HG02973 (cell line): ENCODE data around the gene ADAMTS12.
"Not testable (repeated sequence)": the region's sequence is repeated elsewhere in the genome, so short reads cannot be mapped to it uniquely, and the experiment has no call there.

ENCODE experiments used
- ATAC-seq: cut with Tn5 transposase; IDR thresholded peaks from one replicate; pipeline ENCODE4 v1.9.1; 2021; ENCODE audit warnings: moderate library complexity; ENCODE audit not compliant: unreplicated experiment

ADAMTS12 gene

DNA sequence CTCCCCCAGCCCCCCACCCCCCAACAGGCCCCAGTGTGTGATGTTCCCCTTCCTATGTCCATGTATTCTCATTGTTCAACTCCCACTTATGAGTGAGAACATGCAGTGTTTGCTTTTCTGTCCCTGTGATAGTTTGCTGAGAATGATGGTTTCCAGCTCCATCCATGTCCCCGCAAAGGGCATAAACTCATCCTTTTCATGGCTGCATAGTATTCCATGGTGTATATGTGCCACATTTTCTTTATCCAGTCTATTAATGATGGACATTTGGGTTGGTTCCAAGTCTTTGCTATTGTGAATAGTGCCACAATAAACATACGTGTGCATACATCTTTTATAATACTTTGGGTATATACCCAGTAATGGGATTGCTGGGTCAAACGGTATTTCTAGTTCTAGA lies 23.1 kb upstream of the ADAMTS12 start:
- not testable (repeated sequence) for ATAC-seq

DNA sequence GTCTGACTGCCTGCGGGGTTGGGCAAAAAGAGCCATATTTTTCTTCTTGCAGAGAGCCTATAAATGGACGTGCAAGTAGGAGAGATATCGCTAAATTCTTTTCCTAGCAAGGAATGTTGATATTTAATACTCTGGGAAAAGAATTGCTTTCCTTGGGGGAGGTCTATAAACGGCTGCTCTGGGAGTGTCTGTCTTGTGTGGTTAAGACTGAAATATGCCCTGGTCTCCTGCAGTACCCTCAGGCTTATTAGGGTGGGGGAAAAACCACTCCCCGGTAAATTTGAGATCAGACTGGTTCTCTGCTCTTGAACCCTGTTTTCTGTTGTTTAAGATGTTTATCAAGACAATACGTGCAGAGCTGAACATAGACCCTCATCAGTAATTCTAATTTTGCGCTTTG lies 14.5 kb upstream of the ADAMTS12 start:
- ATAC-seq = not testable (repeated sequence)

DNA sequence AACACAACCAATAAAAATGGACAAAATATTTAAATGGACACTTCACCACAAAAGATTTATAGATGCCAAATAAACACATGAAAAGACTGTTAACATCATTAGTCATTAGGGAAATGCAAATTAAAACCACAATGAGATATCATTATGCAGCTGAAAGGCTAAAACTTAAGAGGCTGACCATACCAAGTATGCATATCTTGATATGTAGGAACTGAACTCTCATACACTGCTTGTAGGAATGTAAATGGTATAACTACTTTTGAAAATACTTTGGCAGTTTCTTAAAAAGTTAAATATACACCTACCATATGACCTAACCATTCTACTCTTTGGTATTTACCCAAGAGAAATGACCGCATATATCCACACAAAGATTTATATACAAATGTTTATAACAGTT lies 13.6 kb upstream of the ADAMTS12 start:
- no peak for ATAC-seq

DNA sequence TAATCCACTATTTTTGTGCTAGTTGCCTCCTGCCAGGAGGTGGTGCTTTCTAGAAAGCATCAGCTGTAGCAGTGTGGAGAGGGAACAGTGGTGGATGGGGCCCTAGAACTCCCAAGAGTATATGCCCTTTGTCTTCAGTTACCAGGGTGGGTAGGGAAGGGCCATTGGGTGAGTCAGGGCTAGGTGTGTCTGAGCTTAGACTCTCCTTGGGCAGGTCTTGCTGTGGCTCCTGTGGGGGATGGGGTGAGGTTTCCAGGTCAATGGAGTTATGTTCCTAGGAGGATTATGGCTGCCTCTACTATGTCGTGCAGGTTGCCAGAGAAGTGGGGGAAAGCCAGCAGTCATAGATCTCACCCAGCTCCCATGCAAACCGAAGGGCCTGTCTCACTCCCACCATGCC lies 11.3 kb upstream of the ADAMTS12 start:
- ATAC-seq = no peak

DNA sequence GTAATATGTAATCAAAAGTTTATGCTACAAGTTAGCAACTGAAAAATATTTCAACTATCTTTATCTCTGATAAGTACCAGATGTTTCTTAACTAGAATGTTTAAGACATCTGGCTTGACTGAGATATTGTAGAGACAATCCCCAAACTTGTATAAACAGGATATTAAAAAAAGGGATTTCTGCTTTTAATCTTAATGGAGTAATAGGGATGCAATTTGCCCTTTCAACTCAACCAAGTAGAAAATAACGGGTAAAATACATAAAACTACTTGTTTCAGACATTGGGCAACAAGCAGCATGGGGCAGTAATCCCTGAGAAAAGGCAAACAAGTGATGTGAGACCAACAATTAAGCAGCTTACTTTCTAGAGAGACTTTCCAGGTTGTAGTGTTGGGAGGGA lies 9.4 kb upstream of the ADAMTS12 start:
- no peak for ATAC-seq

DNA sequence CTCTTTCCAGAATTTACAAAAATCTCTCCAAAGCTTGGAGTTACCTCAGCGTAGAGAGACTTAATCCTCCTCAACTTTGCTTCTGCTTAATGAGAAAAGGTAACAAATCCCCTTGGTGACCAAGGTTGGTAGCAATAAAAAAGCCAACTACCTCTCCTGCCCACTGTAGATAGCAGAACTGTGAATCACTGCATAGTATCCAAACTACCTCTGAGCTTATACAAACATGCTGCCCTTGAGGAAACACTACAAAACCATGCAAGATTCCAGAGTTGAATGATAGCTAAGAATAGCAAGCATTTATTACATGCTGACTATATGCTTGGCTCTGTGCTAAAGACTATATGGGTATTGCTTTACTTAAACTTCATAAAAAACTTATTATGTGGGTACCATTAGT lies 2.8 kb upstream of the ADAMTS12 start:
- no peak for ATAC-seq

DNA sequence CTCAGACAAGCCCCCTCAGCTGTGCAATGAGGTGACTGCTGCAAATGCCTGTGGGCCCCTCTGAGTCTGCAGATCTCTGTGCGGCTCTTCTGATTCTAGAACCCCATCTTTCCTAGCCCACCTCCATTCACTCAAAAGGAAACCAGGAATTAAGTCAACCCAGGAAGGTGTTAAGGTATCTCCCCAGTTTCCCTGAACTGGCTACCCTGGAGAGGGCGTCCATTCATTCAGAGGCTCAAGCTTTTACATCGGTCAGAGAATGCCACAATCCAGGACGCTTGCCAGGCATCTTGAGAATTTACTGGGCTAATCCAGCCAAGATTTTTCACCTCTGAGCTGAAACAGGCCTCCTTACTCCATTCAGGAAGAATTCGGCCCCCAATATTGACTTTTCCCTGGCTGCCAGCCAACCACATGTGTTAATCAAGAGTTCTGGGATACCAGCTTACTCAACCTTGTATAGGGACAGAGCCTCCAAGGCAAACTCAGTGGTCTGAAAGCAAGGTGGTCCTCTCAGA lies 889 bp upstream of the ADAMTS12 start:
- ATAC-seq = no peak

DNA sequence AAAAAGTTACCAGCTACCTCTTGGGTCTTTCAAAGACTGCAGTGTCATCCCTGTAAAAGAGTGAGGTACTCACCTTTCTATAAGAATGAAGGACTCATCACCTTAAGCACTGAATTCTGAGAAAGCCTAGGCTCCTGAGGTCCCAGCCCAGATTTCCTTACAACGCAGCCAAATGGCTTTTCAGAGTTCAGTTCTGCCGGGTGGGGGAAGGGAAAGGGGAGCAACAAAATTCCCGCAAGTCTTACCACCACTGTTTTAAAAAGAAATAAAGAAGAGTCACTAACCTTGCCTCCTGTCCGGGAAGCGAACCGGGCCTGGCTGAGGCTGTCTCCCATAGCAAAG lies 373 bp downstream of the ADAMTS12 start:
- no peak for ATAC-seq

DNA sequence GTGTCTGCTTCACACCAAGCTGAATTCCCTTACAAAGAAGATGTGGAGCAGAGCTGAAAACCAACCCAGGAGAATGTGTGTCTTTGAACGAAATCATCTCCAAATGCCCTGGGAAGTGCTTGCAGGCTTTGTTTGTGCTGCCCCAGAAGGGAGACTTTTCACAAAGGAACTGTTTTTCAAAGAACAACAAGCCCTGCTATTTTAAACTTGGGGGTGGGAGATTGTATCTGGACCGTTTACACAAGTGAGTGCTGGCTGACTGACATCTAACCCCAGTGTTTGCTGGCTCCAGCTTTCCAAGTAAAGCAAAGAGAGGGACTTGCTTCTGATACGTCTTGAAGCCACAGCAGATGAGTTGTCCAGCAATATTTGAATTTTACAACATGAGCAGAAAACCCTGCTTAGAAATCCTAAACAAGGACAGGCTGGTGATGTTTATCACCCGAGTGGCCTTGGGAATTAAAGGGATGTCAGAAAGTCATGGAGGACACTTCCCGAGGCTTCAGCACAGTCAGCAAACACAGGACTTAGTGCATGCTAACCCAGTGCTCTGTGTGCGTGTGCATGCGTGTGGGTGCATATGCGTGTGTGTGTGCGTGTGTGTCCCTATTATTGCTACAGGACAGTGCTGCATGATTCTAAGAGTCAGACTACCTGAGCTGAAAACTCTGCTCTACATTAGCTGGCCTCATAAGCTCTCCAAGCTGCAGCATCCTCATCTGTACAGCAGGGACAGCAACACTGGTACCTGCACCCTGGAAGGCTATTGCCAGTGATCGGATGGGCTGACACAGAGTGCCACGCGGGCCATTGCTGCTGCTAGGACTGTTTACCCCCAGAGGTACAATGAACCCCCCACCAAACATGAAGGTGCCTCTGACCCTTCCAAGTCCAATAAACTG lies 1.4 kb downstream of the ADAMTS12 start:
- ATAC-seq = no peak

DNA sequence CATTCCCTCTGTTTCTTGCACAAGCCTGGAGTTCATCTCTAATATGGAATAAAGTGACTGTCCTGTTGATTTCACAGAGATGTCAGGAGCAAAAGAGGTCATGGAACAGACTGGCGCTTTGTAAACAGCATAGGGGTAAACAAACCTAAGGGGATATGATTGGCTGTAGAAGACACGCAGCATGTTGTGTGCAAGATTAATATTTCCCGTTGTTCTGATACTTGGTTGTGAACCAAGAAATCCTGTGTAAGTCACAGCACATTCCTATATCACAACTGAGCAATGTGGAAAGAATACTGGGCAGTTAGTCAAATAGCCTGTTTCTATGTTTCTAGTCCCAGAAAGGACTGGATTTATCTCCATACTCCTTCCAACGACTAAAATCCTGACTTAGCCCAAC lies 3.2 kb downstream of the ADAMTS12 start:
- no peak for ATAC-seq

DNA sequence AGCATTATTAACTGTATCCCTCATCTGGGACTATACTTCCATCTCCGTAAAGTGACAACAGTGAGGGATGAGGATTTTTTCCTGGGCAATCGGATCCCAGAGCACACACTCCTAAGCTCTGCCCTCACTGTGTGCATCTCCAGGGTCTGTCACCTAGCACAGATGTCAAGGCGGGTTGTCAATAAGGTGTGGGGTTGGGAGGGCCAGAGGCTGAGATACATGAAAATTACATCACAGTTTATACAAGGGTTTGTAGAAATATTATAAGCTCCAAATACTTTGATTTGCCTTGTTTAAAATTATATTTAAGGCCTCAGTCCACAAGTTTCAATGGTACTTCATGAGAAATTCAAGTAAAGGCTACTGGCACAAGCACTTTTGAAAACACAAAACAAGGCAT lies 4.5 kb downstream of the ADAMTS12 start:
- ATAC-seq = no peak

DNA sequence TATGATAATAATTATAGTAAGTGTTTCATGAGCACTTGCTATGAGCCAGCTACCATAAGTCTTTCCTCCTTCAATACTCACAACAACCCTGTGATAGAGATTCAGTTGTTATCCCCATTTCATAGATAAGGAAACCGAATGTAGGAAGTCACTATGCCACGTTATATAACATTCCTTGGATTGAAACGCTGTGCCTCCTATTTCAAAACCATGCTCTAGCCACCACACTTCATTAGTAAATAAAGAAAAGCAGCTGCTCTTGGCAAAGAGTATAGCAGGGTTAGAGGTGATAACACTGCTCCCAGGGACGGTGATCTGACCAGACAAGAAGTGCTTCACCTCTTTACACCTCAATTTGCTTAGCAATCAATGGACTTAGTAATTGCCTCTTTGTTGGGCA lies 5.5 kb downstream of the ADAMTS12 start:
- ATAC-seq = no peak

DNA sequence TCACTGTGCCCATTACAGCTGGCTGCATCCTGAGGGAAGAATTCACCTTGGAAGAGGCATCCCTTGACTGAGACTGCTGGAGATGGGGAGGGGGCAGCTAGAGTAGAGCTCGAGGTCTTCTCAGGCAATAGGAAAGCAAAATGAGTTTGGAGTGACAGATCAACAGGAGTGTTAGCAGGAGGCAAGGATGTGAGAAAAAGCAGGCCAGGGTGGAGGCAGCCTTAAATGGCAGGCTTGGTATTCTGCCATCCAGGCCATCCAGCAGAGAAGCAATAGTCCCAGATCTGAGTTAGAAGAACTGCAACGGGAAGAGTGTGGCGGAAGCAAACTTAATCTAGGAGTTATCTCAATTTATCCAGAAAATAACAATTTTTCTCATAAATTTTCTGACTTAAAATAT lies 6.1 kb downstream of the ADAMTS12 start:
- no peak for ATAC-seq

DNA sequence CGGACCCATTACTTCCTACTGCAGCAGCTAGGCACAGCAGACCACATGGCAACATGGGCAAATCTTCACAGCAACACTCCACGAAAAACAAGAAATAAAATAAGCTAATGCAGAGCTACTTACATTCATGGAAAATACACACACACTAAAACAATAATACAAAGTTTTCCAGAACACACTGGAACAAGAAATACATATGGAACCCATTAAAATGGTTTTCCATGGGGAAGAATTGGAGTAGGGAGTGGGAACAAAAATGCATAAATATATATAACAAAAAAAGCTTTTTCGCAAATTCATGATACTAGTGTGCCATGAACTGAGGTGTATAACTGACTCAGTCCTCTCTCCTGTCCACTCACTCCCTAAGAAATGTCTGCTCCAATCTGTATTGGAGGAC lies 8.3 kb downstream of the ADAMTS12 start:
- ATAC-seq = no peak

DNA sequence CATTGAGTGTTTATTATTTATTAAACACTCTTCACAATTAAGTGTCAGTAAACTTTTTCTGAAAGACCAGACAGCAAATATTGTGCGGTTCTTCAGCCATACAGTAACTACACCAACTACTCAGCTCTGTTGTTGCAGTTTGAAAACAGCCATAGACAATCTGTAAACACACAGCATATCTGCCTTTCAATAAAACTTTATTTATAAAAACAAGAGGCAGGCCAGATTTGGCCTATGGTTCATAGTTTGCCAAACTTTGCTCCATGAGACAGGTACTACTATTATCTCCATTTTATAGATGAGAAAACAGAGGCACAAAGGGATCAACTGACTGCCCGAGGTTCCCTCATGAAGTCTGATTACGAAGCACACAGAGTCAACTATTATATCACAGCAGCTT lies 11.5 kb downstream of the ADAMTS12 start:
- no peak for ATAC-seq

DNA sequence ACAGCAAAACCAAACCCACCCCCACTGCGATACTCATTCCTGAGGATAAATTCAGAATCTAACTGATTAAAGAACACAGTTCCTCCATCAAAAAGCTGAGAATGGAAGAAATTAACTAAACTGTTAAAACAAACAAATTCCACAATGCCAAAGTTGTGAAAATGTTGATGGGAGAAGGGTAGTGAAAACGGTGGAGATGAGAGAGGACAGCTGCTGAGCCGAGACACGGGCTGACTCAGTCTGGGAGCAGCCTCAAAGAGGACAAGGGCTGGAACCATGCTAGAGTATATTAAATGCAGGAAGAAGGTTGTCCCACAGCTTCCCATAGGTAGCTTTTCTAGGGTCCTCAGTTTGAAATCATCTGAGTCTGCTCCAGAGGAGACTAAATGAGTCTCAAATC lies 14.3 kb downstream of the ADAMTS12 start:
- no peak for ATAC-seq

DNA sequence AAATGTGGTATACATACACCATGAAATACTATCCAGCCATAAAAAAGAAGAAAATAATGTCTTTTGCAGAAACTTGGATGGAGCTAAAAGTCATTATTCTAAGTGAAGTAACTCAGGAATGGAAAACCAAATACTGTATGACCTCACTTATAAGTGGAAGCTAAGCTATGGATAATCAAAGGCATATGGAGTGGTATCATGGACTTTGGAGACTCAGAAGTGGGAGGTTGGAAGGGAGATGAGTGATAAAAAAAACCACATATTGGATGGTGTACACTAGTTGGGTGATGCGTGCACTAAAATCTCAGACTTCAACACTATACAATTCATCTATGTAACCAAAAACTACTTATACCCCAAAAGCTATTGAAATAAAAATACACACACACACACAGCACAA lies 24.5 kb downstream of the ADAMTS12 start:
- ATAC-seq = no peak

DNA sequence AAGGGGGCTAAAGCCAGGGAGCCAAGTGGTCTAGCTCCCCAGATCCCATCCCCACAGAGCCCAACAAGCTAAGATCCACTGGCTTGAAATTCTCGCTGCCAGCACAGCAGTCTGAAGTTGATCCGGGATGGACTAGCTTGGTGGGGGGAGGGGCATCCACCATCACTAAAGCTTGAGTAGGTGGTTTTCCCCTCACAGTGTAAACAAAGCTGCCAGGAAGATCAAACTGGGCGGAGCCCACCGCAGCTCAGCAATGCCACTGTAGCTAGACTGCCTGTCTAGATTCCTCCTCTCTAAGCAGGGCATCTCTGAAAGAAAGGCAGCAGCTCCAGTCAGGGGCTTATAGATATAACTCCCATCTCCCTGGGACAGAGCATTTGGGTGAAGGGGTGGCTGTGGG lies 32.6 kb downstream of the ADAMTS12 start:
- not testable (repeated sequence) for ATAC-seq

DNA sequence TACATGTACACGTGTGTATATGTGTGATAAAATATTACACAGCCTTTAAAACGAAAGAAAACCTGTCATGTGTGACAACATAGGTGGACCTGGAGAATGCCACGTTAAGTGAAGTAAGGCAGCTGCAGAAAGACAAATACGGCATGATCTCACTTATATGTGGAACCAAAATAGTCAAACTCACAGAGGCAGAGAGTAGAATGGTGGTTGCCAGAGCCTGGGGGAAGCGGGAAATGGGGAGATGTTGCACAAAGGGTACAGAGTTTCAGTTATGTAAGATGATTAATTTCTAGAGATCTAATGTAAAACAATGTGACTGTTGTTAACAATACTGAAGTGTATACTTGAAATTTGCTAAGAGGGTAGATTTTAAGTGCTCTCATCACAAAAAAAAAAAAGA lies 34.8 kb downstream of the ADAMTS12 start:
- ATAC-seq = no peak

DNA sequence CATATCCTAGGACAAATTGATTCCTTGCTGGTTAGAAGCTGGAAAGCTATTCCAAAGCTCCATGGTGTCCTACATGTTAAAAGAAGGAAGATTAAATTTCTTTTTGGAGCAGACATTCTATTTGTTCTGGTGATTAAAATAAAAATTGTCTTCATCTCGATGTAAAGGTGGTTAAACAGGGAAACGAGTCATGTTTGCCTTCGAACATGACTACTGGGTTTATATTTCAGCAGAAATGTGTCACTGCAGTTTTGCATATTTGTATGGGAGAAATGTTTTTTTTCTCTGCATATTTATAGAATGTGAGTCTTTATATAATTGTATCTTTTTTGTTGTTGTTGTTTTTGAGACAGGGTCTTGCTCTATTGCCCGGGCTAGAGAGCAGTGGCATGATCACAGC lies 36.4 kb downstream of the ADAMTS12 start:
- no peak for ATAC-seq

DNA sequence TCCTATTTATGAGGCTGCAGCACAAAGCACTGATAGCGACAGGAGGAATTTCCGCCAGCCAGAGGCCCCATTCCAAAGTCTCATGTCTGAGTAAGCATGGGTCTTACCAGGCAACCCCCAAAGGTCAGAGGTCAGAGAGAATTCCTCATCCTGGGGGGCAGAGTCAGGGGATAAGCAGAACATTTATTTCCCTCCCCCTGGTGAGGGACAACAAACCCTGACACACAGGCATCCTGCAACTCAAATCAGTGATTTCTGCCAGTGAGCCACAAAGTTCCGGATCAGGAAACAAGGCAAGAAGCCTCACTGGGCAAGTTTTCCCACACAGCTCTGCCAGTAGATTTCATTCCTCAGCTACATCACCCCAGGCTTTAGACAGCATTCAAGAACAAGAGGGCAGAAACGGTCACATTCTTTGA lies 37.0 kb downstream of the ADAMTS12 start:
- no peak for ATAC-seq

DNA sequence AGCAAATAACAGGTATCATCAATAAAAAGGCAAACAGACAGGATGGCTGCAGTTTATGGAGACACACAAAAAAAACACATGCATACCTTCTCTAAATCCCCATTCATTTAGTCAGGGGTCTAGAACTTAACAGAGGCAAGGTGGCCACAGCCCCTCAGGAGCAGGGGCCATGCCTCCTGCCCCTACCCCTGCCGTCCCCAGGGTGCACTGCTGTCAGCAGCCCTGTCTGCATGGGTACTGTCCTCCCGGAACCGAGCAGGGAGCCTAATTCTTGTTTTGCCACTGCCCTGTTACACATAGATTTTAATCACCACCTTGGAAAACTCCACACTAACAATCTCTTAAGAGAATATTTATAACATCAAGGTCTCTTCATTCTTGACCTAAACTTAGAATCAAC lies 39.0 kb downstream of the ADAMTS12 start:
- ATAC-seq = no peak

DNA sequence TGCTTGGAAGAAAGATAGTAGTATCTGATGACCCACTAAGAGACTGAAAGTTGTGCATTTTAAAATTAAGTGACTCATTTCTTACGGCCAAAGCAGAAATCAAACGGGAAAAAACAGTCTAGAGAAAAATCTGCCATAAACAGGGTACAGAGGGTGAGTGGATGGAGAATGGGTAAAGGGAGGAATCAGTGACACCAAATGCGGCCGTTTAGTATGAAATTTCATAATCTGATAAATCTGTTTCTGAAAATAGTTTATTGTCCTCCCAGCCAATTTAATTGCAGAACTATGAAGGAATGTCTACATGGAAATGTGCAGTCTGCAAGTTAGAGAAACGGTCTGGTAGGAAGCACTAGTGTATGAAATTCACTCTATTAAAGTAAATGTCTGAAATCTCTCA lies 39.5 kb downstream of the ADAMTS12 start:
- no peak for ATAC-seq
